Measurements from ENCODE around the gene SLC16A3. TPM values are rescaled to one million over a fixed set of nuclear protein-coding genes. Genes with fewer than 3 reads are reported as not detected.

Gene SLC16A3
- polyA plus RNA-seq, 1 experiment: 338 TPM

DNA sequence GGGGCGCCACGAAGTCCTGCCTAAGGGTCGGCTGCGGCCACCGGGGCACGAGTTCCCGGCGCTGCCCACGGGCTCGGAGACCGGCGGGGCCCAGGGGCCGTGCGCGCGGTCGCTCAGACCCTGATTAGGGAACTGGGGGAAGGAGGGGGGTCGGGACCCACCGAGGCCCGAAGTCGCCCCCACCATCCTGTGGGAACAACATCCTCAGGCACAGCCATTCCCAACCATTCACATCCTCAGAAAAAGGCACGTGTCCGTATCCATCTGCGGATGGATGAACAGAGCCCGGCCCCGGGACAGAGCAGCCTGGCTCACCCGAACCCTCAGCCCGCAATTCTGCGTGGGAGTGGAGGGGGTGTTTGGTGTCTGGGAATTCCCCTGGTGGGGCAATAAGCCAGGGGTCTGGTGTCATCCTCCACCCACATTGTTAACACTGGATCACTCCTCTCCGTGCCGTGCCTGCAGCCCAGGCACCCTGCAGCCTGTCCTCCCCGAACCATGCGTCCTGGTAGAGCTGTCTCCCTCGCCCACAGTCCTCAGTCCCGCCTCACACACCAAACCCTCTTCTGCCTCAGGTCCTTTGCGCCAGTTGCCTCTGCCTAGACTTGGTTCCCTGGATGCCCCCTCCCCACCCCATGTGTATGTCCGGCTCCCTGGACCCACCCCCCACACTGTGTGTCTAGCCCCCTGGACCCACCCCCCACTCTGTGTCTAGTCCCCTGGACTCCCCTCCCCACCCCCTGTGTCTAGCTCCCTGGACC, 15.4 kb upstream of the SLC16A3 start:
- CTCF ChIA-PET: interaction anchor here (0.8 to 3.3 kb wide), 3 partner anchors 17 to 183 kb away, joined by 3 to 15 read pairs (median 3); no protein-coding TSS in a partner anchor
- POLR2A ChIA-PET: no interaction called here

DNA sequence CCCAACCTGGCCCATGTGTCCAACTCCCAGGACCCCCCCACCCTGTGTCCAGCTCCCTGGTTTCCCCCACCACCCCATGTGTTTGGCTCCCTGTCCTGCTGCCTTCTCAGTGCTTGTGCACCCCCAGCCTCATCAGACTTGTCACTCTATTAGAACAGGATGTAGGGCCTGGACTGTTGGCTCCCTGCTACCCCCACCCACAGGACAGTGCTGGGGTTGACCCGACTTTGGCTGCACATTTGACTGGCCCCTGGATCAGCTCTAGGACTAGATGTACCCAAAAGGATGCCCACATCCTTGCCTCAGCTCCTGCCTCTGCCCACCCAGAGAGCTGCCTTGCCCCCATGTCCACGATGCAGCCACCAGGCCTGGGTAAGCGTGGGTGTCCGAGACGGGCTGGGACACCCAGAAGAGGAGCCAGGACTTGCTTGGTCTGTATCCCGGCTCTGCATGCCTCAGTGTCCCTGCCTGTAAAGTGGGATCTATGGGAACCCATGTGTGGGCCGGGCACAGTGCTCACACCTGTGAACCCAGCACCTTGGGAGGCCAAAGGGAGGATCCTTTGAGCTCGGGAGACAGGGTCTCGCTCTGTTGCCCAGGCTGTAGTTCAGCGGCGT, 14.7 kb upstream of the SLC16A3 start:
- POLR2A ChIA-PET: no interaction called here
- no peaks in the 10 kb centered on the region for H3K36me3 ChIP-seq (ENCODE audit: control insufficient read depth, insufficient read depth, low read length)
- TF ChIP-seq, protein P1, sequence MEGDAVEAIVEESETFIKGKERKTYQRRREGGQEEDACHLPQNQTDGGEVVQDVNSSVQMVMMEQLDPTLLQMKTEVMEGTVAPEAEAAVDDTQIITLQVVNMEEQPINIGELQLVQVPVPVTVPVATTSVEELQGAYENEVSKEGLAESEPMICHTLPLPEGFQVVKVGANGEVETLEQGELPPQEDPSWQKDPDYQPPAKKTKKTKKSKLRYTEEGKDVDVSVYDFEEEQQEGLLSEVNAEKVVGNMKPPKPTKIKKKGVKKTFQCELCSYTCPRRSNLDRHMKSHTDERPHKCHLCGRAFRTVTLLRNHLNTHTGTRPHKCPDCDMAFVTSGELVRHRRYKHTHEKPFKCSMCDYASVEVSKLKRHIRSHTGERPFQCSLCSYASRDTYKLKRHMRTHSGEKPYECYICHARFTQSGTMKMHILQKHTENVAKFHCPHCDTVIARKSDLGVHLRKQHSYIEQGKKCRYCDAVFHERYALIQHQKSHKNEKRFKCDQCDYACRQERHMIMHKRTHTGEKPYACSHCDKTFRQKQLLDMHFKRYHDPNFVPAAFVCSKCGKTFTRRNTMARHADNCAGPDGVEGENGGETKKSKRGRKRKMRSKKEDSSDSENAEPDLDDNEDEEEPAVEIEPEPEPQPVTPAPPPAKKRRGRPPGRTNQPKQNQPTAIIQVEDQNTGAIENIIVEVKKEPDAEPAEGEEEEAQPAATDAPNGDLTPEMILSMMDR (IDR thresholded peaks at IDR 0.05; ENCODE audit: insufficient read depth, low read depth, low read length): no peak
- no peak for DNase-seq (ENCODE audit: low read depth)
- no peak overlapping the region for H3K4me3 ChIP-seq (ENCODE audit: low read depth, low read length)
- no peaks in the 10 kb centered on the region for H3K27me3 ChIP-seq (ENCODE audit: control insufficient read depth, insufficient read depth, low read length)
- CTCF ChIA-PET: interaction anchor here (0.8 to 3.3 kb wide), 4 partner anchors 8 to 184 kb away, joined by 3 to 15 read pairs (median 4); no protein-coding TSS in a partner anchor

More for the DNA sequence above, 15.4 kb upstream of the SLC16A3 start:
- Histone ChIP-seq H3K27me3 (ENCODE audit: control insufficient read depth, insufficient read depth, low read length) (no peaks in the 10 kb centered on the region), H3K36me3 (ENCODE audit: control insufficient read depth, insufficient read depth, low read length) (no peaks in the 10 kb centered on the region), H3K4me3 (ENCODE audit: low read depth, low read length) (peak overlapping the region; percentile 85)
- TF ChIP-seq, protein P1 (IDR thresholded peaks at IDR 0.05; ENCODE audit: insufficient read depth, low read depth, low read length): no peak
- DNase-seq (ENCODE audit: low read depth): no peak

DNA sequence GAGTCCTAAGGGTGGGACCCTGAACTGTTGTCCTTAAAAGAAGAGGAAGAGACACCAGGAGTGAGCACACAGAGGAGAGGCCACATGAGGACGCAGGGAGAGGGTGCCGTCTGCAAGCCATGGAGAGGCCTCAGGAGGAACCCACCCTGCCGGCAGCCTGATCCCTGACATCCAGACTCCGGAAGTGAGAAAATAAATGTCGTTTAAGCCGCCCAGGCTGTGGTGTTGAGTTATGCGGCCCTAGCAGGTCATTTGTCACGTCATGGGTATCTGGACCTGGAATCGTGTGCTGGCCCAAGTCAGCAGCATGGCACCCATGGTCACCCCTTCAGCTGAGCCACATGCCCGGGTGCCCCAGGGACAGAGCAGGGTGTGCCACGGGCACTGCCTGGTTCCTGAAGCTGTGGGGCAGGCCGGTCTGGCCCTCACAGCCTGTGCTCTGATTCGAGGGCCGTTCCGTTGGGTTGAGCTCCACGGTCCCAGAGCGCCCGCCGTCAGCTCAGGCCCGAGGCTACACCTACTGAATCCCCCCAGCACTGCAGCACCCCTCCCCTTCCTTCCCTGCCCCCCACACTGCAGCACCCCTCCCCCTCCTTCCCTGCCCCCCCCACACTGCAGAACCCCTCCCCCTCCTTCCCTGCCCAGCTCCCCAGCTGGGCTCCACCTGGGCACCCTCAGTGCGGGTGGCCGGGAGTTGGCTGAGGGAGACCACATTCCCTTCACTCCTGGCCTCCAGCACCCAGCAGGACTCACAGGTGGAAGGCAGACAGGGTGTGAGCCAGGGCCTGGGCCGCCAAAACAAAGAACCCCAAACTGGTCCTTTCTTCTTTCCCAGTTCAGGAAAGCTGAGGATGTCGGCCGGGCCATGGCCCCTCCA, 13.5 kb upstream of the SLC16A3 start:
- no peaks in the 10 kb centered on the region for H3K27me3 ChIP-seq (ENCODE audit: control insufficient read depth, insufficient read depth, low read length)
- no peak overlapping the region for H3K4me3 ChIP-seq (ENCODE audit: low read depth, low read length)
- ChIA-PET POLR2A (no interaction called here), CTCF (interaction anchor here (1.0 to 1.1 kb wide), 2 partner anchors 9 to 10 kb away, joined by 3 to 4 read pairs; no protein-coding TSS in a partner anchor)
- no peaks in the 10 kb centered on the region for H3K36me3 ChIP-seq (ENCODE audit: control insufficient read depth, insufficient read depth, low read length)
- TF ChIP-seq, protein P1 (IDR thresholded peaks at IDR 0.05; ENCODE audit: insufficient read depth, low read depth, low read length): no peak
- DNase-seq (ENCODE audit: low read depth): no peak

DNA sequence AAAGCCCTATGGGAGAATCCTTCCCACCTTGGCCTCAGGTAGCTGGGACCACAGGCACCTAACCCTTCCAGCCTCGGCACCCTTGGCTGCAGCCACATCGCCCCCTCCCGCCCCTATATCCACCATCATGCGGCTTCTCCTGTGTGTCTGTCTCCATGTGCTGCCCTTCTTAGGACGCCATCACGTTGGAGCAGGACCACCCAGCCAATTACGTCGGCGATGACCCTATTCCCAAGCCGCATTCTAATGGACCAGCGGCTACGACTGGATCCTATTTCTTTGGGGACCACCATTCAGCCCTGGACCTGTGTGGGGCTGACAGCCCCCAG, 12.9 kb upstream of the SLC16A3 start:
- no peaks in the 10 kb centered on the region for H3K27me3 ChIP-seq (ENCODE audit: control insufficient read depth, insufficient read depth, low read length)
- CTCF ChIA-PET: interaction anchor here (1.1 kb wide), 1 partner anchor 10 kb away, joined by 3 read pairs; no protein-coding TSS in a partner anchor
- TF ChIP-seq, protein P1 (IDR thresholded peaks at IDR 0.05; ENCODE audit: insufficient read depth, low read depth, low read length): no peak
- POLR2A ChIA-PET: no interaction called here
- no peaks in the 10 kb centered on the region for H3K36me3 ChIP-seq (ENCODE audit: control insufficient read depth, insufficient read depth, low read length)
- no peak for DNase-seq (ENCODE audit: low read depth)
- no peak overlapping the region for H3K4me3 ChIP-seq (ENCODE audit: low read depth, low read length)
